ENCODE data around the gene PRM1. TPM values are rescaled to one million over a fixed set of nuclear protein-coding genes. Genes with fewer than 3 reads are reported as not detected.

PRM1 gene
- total RNA-seq, 1 donor from 2014 or later = not detected

DNA sequence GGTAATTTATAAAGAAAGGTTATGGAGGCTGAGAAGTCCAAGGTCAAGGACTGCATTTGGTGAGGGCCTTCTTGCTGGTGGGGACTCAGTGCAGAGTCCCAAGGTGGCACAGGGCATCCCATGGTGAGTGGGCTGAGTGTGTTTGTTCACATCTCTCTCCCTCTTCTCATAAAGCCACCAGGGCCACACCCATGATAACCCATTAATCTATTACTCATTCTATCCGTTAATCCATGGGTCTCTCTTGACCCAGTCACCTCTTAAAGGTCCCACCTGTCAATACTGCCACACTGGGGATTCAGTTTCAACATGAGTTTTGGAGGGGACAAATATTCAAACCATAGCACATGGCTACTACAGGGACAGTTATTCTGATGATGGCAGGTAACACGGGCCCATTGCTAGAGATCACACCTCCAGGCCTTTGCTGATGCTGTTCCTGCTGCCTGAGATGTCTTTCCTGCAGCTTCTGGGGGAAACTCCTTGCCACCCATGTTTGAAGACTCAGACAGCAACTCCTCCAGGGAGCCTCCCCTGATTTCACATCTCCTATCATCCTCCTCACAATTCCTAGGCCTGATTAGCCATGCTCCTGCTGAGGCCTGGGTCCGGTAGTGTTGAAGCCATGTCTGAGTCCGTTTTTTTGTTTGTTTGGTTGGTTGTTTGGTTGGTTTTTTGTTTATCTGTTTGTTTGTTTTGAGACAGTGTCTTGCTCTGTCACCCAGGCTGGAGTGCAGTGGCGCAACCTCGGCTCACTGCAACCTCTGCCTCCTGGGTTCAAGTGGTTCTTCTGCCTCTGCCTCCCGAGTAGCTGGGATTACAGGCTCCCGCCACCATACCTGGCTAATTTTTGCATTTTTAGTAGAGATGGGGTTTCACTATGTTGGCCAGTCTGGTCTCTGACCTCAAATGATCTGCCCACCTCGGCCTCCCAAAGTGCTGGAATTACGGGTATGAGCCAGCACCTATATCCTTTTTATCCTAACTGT lies 41.2 kb downstream of the PRM1 start:
- intact Hi-C loops (cut with micrococcal nuclease) = no loop called here

DNA sequence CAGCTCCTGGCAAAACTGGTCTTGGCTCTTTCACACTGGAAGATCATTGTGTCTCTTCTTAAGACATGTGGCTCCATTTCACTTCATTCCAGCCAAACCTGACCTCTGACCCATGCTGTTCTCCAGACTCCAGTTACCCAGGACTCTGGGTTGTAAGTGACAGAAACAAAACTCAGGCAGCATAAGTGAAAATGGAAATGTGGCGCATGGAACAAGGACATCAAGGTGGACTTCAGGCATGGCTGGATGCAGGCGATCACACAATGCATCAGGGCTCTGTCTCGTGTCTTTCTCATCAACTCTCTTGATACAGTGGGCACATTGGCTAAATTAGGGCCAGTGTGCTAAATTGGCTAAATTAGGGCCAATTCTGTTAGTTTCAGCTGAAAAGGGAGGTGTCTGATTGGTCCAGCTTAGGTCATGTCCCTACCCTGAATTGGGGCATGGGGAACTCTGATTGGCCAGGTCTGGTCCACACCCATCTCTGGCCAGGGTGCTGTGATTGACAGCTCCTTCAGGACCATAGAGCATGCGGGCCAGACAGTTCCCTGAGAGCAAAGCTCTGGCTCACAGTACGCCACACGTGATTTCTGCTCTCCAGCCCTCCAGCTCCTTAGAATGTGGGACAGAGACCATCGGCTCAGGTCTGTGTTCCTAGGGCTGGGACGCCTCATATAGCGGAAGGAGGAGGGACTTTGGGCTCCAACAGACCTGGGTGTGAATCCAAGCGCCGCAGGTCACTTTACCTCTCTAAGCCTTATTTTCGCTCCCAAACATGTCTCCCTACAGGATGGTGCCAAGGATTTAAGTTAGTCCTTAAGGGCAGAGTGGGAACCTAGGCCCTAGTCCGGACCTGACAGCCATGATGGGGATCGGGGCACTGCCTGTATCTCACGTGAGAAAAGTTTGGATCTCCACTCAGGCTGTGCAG lies 42.6 kb downstream of the PRM1 start:
- intact Hi-C loops (cut with micrococcal nuclease) = no loop called here

DNA sequence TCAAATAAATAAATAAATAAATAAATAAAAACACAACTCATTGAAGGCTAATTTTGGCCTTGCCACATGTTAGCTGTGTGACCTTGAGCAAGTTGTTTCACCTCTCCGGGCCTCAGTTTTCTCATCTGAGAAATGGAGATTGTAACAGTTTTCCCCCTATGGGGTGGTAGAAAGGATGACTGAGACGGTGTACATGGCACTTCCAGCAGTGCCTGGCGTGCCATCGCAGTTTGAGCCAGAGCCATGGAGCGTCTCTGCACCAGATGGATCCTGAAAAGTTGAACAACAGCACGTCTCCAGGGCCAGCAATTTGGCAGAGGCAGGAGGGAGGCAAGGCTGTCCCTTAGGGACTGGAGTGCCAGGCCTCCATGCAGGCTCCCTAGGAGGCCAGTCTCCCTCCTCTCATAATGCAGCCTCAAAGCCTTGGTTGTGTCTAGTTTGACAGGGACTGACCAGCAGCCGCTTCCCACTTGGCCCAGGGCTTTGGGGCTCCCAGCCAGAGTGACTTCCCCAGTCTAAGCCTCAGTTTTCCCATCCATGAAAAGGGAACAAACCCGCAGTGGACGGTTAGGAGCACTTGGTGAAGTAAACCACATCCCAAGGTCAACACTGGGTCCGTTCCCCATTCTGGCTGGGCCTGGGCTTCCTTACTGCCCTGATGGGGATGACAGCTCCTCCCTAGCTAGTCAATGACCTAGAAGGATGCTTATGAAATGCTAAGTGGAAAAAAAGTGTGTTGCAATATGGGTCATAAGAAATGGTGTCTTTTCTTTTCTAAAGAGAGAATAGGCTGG lies 44.5 kb downstream of the PRM1 start:
- intact Hi-C loops (cut with micrococcal nuclease) = no loop called here

DNA sequence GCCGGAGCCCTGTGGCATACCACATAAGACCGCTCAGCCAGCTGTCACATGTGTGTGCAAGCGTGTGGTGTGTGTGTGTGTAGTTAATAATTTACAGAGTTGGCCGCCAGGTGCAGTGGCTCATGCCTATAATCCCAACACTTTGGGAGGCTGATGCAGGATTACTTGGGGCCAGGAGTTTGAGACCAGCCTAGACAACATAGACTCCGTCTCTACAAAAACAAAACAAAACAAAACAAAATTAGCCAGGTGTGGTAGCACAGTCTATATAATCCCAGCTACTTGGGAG lies 45.5 kb downstream of the PRM1 start:
- intact Hi-C loops (cut with micrococcal nuclease) = no loop called here

DNA sequence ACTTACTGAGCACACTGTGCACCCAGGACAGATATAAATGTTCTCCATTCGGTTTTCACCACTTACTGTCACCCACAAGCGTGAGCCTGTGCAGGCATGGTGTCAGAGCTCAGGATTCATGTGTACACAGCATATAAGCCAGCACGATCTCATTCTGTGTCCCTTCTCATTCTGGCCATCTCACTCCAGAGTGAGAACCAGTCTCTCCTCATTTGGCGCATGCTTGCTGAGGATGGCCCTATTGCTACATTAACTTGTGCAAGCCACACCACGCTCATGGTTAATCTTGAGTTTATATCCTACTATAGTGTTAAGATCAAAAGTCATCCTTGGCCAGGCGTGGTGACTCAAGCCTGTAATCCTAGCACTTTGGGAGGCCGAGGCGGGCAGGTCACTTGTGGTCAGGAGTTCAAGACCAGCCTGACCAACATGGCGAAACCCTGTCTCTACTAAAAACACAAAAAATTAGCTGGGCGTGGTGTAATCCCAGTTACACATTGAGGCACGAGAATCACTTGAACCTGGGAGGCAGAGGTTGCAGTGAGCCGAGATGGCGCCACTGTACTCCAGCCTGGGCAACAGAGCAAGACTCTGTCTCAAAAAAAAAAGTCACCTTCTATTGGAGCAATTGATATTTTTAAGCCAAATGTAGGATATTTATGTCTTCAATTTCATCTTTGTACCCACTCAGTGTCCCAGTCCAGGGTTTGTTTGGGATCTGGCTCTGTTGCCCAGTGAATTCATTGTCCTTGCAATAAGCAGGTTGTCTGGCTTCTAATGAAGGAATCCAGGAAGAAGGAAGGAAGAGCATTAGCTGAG lies 46.0 kb downstream of the PRM1 start:
- intact Hi-C loops (cut with micrococcal nuclease) = loop anchor here (1.0 kb wide), 1 partner anchor 8 kb away; no protein-coding TSS in a partner anchor

DNA sequence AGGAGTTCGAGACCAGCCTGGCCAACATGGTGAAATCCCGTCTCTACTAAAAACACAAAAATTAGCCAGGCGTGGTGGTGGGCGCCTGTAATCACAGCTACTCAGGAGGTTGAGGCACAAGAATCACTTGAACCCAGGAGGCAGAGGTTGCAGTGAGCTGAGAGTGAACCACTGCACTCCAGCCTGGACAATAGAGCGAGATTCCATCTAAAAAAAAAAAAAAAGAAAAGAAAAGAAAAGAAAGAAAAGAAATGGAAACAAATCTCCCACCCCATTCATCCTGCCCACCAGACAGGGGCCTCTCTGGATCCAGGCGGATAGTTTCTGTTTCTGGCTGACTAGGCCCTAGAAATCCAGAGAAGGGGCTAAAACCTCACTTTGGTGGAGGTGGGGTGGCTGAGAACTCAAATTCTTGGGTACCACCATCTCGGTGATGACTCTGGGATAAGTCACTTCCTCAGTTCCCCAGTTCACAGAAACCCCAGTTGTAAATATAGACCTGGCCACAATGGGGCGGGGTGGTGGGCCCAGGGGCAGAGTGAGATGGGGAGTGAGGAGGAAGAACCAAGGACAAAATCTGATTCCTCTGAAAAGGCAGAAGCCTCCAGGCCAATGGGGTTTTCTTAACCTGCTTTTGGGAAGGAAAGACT lies 47.3 kb downstream of the PRM1 start:
- intact Hi-C loops (cut with micrococcal nuclease) = loop anchor here (1.0 to 2.0 kb wide), 8 partner anchors 9 to 269 kb away; no protein-coding TSS in a partner anchor

DNA sequence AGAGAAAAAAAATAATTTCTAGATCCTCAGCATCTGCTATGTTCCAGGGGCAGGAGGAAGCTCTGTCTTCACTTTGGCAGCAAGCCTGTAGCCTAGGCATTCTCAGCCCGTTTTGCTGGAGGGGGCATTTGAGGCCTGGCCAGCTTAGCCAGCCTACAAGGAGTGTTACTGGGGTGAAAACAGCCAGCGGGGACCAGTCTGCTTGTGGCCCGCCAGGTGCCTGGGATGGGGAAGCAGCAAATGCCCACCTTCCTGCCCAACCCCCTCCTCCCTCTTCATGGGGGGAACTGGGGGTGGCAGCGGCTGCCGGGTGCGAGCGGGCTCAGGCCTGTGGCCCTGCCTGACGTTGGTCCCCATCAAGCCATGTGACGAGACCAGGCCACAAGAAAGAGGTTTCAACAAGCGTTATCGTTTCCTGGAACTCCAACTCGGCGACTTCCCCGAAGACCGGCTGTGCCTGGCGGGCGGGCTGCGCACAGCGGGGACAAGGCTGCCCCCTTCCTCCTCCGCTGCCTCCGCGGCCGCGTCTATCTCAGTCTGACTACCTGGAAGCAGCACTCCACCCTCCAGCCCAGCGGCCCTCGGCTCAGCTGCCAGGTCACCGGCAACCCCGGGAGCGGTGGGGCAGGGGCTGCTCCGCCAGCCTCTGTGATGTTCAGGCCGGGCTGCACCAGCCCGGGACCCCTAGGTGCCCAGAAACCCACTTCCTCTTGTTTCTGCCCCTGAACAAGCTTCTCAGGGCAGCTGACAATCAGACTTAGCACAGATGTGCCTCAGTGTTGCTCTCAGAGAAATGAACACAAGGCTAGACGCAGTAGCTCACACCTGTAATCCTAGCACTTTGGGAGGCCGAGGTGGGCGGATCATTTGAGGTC lies 48.0 kb downstream of the PRM1 start:
- intact Hi-C loops (cut with micrococcal nuclease) = loop anchor here (1.0 to 2.0 kb wide), 7 partner anchors 8 to 268 kb away; no protein-coding TSS in a partner anchor

DNA sequence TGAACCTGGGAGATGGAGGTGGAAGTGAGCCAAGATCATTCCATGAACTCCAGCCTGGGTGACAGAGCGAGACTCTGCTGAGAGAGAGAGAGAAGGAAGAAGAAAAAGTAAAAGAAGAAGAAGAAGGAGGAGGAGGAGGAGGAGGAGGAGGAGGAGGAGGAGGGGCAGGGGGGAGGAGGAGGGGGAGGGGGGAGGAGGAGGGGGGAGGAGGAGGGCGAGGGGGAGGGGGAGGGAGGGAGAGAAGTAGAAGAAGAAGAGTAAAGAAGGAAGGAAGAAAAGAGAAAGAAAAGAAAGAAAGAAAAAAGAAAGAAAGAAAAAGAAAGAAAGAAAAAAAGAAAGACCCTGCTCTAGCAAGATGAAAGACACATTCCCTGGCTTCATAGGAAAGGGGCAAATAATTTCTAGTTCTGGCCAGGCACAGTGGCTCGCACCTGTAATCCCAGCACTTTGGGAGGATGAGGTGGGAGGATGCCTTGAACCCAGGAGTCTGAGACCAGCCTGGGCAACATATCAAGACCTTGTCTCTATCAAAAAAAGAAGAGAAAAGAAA lies 48.8 kb downstream of the PRM1 start:
- intact Hi-C loops (cut with micrococcal nuclease) = loop anchor here (2.0 kb wide), 3 partner anchors 58 to 244 kb away; no protein-coding TSS in a partner anchor

DNA sequence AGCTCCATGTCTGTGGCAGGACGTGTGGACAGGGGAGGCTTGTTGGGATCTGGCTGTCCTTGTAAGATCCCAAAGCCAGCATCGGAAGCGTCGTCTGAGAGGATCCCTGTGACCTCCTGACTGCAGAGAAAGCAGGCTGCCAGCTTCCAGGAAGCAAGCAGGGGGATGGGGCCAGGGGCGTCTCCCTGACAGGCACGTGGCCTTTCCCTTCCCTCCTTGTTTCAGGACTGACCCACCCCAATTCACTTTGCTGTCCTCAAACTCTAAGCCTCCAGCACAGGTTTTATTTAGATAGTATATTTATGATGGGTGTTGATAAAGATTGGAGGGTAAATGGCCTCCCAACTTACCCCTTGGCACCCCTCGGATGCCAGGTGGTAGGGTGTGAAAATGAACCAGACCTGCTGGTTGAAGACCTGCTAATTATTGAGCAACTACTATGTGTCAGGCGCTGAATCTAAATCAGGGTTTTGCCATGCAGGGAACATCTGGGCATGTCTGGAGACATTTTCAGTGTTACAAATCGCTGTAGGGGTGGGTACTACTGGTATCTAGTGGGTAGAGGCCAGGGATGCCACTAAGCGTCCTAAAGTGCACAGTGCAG lies 49.7 kb downstream of the PRM1 start:
- intact Hi-C loops (cut with micrococcal nuclease) = no loop called here

Other genes with a start within 250 kb of the PRM1 start
- 211 and 217 TPM in 2 replicates for gene SOCS1, start 25.1 kb downstream of the PRM1 start, total RNA-seq
- not detected in 2 replicates for gene TNP2, start 12.0 kb downstream of the PRM1 start, total RNA-seq
- not detected in 2 replicates for gene PRM3, start 7.7 kb downstream of the PRM1 start, total RNA-seq
- gene PRM2, start 4.8 kb downstream of the PRM1 start, total RNA-seq = not detected in 2 replicates
- gene RMI2, start 64.1 kb upstream of the PRM1 start, total RNA-seq = 40.5 and 41.0 TPM in 2 replicates